Smooth muscle cell of the brain vasculature (primary cell): Measurements from ENCODE around the gene SLC1A1.
"Not testable (repeated sequence)": the region's sequence is repeated elsewhere in the genome, so short reads cannot be mapped to it uniquely, and the experiment has no call there.

ENCODE experiments used
- DNase-seq: peaks from one replicate; pipeline ENCODE4 v3.0.0-alpha.2; 2012; ENCODE audit warnings: low read depth, low spot score

SLC1A1 gene

GRCh38 chr9:4541856-4542255, 51.6 kb downstream of the SLC1A1 start:
- no peak for DNase-seq

GRCh38 chr9:4544714-4545113, 54.4 kb downstream of the SLC1A1 start:
- DNase-seq = not testable (repeated sequence)

GRCh38 chr9:4547016-4547415, 56.7 kb downstream of the SLC1A1 start:
- DNase-seq = no peak

- no peak for DNase-seq
Measured at GRCh38 chr9:4548811-4549725, 58.8 kb downstream of the SLC1A1 start.

- DNase-seq = no peak
Measured at GRCh38 chr9:4549751-4550295, 59.6 kb downstream of the SLC1A1 start.

GRCh38 chr9:4550777-4551484, 60.7 kb downstream of the SLC1A1 start:
- no peak for DNase-seq

GRCh38 chr9:4553951-4554381, 63.7 kb downstream of the SLC1A1 start:
- DNase-seq = no peak

- DNase-seq = no peak
Measured at GRCh38 chr9:4555236-4555635, 65.0 kb downstream of the SLC1A1 start.

GRCh38 chr9:4558371-4558998, 68.2 kb downstream of the SLC1A1 start:
- DNase-seq = no peak

- no peak for DNase-seq
Measured at GRCh38 chr9:4559261-4560182, 69.3 kb downstream of the SLC1A1 start.

- no peak for DNase-seq
Measured at GRCh38 chr9:4563105-4563504, 72.8 kb downstream of the SLC1A1 start.

GRCh38 chr9:4566806-4567205, 76.5 kb downstream of the SLC1A1 start:
- no peak for DNase-seq

GRCh38 chr9:4567601-4568000, 77.3 kb downstream of the SLC1A1 start:
- DNase-seq = no peak

- DNase-seq = no peak
Measured at GRCh38 chr9:4569101-4569500, 78.8 kb downstream of the SLC1A1 start.

GRCh38 chr9:4572184-4572826, 82.0 kb downstream of the SLC1A1 start:
- DNase-seq = no peak

- no peak for DNase-seq
Measured at GRCh38 chr9:4573176-4573575, 82.9 kb downstream of the SLC1A1 start.

- no peak for DNase-seq
Measured at GRCh38 chr9:4573634-4574389, 83.5 kb downstream of the SLC1A1 start.

- no peak for DNase-seq
Measured at GRCh38 chr9:4574657-4575243, 84.5 kb downstream of the SLC1A1 start.

GRCh38 chr9:4575997-4576396, 85.7 kb downstream of the SLC1A1 start:
- no peak for DNase-seq
